Measurements from ENCODE around the gene CPNE8.

- no peak for TF ChIP-seq CTCF (IDR thresholded peaks at IDR 0.05; ENCODE audit: borderline replicate concordance, extremely low read depth, low read length, poor library complexity, severe bottlenecking)
- no peak for TF ChIP-seq EZH2 (IDR thresholded peaks at IDR 0.05; ENCODE audit: borderline replicate concordance, low read depth, low read length, severe bottlenecking)
Measured at GRCh38 chr12:38811814-38812356, 93.5 kb downstream of the CPNE8 start.

Data from DND-41 (cell line).